GM19099 (cell line): ENCODE measurements around the gene ELOF1.

Experiments used
- POLR2A ChIP-seq: IDR thresholded peaks from 3 replicates; pipeline ENCODE4 v1.6.1; 2011; ENCODE audit warnings: low read depth; ENCODE audit not compliant: insufficient read length; ENCODE audit errors: extremely low read depth

Gene ELOF1

DNA sequence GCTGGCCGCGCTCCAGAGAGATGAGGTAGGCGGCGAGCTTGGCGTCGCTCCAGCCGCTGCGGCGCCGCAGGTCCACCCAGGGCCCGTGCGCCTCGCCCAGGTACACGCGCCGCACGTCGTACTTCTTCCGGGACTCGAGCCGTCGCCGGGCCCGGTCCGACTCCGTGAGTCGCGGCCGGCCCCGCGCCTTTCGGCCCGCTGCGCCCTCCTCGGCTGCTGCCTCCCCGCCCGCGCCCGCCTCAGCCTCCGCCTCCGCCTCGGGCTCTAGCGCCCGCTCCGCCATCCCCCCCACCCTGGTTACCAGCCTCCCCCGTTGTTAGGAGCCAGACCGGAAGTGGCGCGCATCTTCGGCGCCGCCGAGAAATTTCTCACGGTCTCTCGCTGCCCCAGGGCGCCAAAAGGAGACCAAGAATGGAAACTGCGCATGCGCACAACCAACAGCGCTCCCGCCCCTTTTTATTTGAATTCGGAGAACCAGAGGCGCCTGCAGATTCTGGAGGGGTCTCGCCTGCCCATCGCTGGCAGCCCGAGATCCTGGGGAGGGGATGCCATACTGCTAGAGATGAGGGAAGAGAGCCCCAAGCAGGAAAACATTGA is 53.4 kb downstream of the ELOF1 start, which contains the start of gene ZNF653:
Gene ZNF653 (minus strand): TSS at position 336 of the 597 bp plus-strand sequence. CDS start 53 bp downstream, at position 283.
- peak; percentile 58 for TF ChIP-seq POLR2A

DNA sequence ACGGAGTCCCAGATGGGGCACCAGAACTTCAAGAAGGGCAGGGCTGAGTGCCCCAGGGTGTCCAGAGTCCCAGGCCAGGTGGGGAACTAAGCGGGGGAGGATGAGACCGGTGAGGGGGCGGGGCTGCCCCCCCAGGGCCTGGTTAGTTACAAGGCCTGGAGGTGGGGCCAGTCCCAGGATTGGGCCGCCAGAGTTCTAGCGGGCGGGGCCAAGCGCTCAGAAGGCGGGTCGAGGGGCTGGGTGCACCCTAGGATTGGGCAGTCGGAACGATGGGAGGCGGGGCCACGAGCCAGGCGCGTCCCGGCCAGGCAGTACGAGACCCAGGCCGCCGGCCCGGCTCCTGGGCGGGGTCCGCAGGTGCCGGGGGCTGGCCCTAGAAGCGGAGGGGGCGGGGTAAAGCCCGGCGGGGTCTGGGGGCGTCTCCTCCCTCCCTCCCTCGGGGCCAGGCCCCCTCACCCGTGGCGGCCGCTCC is 54.0 kb downstream of the ELOF1 start:
- TF ChIP-seq POLR2A, result peak; percentile 4

- TF ChIP-seq POLR2A, result no peak
These were observed 54.5 kb downstream of the ELOF1 start for GRCh38 chr19:11504502-11505031.
